Fibroblast of lung (primary cell): ENCODE measurements around the gene EVA1B.

Source experiments
- CTCF ChIP-seq, 2 donors: IDR thresholded peaks in 1 of 2; conservative IDR thresholded peaks in 1 of 2; 1 replicate in 1 of 2; 2 replicates in 1 of 2; pipeline ENCODE4 v1.5.1; 2011 to 2012; ENCODE audit warnings: low read length in 2 of 2, control low read depth in 1 of 2, inconsistent platforms in 1 of 2, low read depth in 1 of 2, mild to moderate bottlenecking in 1 of 2
- EZH2 ChIP-seq: IDR thresholded peaks from 2 replicates; pipeline ENCODE4 v1.5.1; 2012; ENCODE audit warnings: low read length, control low read depth, mild to moderate bottlenecking; ENCODE audit errors: missing control alignments

GRCh38 chr1:36307601-36308330, 15.7 kb downstream of the EVA1B start:
- TF ChIP-seq CTCF (conservative IDR thresholded peaks at IDR 0.05 in 1 of 2, IDR thresholded peaks at IDR 0.05 in 1 of 2; ENCODE audit: low read depth in 1 of 2, low read length in 2 of 2) (no peak), EZH2 (no peak)
